ENCODE measurements around the gene FAM219B.
A peak's percentile ranks its signal among the peaks of the same experiment; 100 is the strongest.
"Not testable (repeated sequence)": the region's sequence is repeated elsewhere in the genome, so short reads cannot be mapped to it uniquely, and the experiment has no call there.

FAM219B gene

DNA sequence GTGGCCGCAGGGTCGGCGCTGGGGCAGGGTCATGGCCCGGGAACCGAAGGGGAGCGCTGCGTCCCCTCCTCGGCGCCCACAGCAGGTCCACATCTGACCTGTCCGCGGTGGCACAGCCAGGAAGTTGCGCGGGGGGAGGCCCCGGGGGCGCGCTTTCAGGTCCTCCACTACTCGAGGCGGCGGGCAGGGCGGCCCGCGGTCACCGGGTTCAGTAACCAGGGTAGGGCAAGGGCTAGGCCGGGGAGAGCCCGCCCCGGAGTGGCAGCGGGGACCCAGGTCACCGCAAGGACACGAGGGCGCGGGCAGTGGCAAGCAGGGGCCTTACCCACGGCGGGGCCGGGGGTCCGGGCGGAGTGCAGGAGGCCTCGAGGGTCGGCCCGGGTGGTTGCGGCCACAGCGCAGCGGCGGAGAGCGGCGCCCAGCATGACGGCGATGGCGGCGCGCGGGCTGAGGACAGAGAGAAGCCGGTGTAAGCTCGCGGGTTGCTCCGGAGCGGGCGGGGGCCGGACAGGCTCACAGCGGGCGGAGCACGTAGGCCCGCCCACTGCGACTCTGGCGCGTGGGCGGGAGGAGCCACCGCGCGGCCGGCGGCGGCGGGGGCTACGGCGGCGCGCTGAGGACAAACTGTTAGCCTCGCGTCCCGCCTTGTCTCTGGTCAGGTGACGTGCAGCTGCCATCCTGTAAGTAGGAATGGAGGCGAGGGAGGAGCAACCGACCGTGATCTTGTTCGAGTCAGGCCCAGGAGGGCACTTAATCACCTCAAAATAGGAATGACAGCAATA is 31.1 kb upstream of the FAM219B start, which contains the start of gene COX5A:
Gene COX5A, minus strand, starts transcription at position 484 of the 782 bp plus-strand sequence. Its CDS starts 59 bp downstream, at position 425.
- peak; percentile 77 for DNase-seq (ENCODE audit: extremely low read depth, low read depth)
- H3K4me3 ChIP-seq (replicated peaks; ENCODE audit: low read depth, low read length) = peak within 1 kb of the TSS; percentile 95
- TF ChIP-seq, protein P1, sequence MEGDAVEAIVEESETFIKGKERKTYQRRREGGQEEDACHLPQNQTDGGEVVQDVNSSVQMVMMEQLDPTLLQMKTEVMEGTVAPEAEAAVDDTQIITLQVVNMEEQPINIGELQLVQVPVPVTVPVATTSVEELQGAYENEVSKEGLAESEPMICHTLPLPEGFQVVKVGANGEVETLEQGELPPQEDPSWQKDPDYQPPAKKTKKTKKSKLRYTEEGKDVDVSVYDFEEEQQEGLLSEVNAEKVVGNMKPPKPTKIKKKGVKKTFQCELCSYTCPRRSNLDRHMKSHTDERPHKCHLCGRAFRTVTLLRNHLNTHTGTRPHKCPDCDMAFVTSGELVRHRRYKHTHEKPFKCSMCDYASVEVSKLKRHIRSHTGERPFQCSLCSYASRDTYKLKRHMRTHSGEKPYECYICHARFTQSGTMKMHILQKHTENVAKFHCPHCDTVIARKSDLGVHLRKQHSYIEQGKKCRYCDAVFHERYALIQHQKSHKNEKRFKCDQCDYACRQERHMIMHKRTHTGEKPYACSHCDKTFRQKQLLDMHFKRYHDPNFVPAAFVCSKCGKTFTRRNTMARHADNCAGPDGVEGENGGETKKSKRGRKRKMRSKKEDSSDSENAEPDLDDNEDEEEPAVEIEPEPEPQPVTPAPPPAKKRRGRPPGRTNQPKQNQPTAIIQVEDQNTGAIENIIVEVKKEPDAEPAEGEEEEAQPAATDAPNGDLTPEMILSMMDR (IDR thresholded peaks at IDR 0.05; ENCODE audit: low read depth, low read length, missing control alignments) = no peak

DNA sequence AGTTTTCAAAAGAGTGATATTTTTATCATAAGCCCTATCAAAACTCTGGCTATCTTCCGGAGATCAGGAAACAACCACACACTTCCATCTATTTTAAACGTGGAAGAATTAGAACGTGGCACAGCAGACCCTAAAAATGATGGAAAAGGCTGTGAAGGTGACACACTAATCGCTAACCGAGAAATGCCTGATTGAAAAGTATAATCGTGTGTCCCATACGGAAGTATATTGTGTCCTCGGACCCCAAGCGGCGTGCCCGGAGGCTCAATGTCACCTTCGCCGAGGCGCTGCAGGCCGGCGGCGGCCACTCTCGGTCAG is 30.6 kb upstream of the FAM219B start:
- peak overlapping the region; percentile 95 for H3K4me3 ChIP-seq (replicated peaks; ENCODE audit: low read depth, low read length)
- TF ChIP-seq, protein P1 (IDR thresholded peaks at IDR 0.05; ENCODE audit: low read depth, low read length, missing control alignments) = no peak
- no peak for DNase-seq (ENCODE audit: extremely low read depth, low read depth)

DNA sequence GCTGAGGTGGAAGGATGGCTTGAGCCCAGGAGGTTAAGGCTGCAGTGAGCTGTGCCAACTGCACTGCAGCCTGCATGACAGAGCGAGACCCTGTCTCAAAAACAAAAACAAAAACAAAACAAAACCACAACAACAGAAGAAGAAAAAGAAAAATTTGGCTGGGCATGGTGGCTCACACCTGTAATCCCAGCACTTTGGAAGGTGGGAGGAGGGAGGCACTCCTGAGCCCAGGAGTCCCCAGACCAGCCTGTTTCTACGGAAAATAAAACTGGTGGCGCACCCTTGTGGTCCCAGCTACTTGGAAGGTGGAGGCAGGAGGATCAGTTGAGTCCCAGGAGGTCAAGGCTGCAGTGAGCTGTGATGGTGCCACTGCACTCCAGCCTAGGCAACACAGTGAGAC is 28.5 kb upstream of the FAM219B start:
- H3K4me3 ChIP-seq (replicated peaks; ENCODE audit: low read depth, low read length); DNase-seq (ENCODE audit: extremely low read depth, low read depth): not testable (repeated sequence)

DNA sequence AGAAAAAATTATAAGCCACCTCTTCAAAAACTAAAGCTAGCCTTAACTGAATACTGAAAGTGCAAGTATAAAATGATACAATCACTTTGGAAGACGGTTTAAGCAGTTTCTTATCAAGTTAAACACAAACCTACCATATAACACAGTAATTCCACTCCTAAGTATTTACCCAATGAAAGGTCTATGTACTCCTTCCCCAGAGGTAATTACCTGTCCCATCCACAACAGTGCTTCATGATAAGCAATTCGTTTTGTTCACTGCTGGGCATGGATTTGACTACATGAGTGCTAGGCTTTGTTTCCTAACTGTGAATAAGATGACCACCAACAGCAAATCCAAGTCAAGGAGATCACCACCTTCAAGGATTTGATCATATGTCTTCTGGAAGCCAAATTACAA is 26.9 kb upstream of the FAM219B start:
- TF ChIP-seq, protein P1 (IDR thresholded peaks at IDR 0.05; ENCODE audit: low read depth, low read length, missing control alignments) = no peak
- DNase-seq (ENCODE audit: extremely low read depth, low read depth) = no peak
- H3K4me3 ChIP-seq (replicated peaks; ENCODE audit: low read depth, low read length) = no peak overlapping the region

DNA sequence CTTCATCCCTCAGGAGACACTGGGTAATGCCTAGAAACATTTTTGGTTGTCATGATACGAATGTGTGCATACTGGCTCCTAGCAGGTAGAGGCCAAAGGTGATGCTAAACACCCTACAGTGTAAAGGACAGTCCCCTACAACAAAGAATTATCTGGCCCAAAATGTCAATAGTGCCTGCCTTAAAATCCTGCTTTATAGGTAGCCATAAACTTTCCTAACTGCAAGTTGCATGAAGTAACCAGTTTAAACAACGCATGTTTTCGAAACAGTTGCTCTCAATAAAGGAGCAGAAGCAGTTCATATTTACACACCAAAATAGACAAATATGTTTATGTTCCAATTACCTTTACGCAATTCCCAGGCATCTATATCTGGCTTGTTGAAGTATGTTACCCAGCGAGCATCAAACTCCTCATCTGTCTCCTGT is 22.1 kb upstream of the FAM219B start:
- DNase-seq (ENCODE audit: extremely low read depth, low read depth) = no peak
- no peak overlapping the region for H3K4me3 ChIP-seq (replicated peaks; ENCODE audit: low read depth, low read length)
- TF ChIP-seq, protein P1 (IDR thresholded peaks at IDR 0.05; ENCODE audit: low read depth, low read length, missing control alignments) = no peak

DNA sequence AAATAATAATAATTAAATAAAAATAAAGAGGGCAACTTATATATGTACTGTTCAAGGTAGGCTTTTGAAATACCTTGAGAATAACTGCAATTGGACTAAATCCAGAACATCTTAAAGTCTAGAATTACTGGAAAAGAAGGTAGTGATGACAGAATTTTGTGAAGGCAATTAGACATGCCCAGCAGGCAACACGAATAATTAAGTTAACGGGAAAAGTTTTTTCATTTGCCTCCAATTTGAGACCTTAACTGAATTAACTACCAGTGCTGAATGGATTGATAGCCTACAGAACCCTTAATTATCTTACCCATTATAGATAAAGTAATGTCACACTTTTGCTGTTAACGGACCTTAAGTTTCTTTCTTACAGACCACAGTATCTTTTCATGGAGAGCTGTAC is 17.9 kb upstream of the FAM219B start:
- no peak overlapping the region for H3K4me3 ChIP-seq (replicated peaks; ENCODE audit: low read depth, low read length)
- TF ChIP-seq, protein P1 (IDR thresholded peaks at IDR 0.05; ENCODE audit: low read depth, low read length, missing control alignments) = no peak
- DNase-seq (ENCODE audit: extremely low read depth, low read depth) = no peak

- TF ChIP-seq, protein P1 (IDR thresholded peaks at IDR 0.05; ENCODE audit: low read depth, low read length, missing control alignments) = no peak
- no peak for DNase-seq (ENCODE audit: extremely low read depth, low read depth)
These were observed 13.8 kb upstream of the FAM219B start for GRCh38 chr15:74920456-74920855.

More at GRCh38 chr15:74920456-74920855, 13.8 kb upstream of the FAM219B start:
- H3K4me3 ChIP-seq (replicated peaks; ENCODE audit: low read depth, low read length) = no peak overlapping the region
